Mucosa of stomach (tissue), 1 donor: ENCODE results near the gene EAF1.
"Not testable (repeated sequence)": the region's sequence is repeated elsewhere in the genome, so short reads cannot be mapped to it uniquely, and the experiment has no call there.

ENCODE experiments used
- H3K27me3 ChIP-seq: one replicate; pipeline ENCODE4 v1.7.0; 2013; ENCODE audit warnings: mild to moderate bottlenecking, low read length; ENCODE audit not compliant: control insufficient read depth, insufficient read depth
- H3K36me3 ChIP-seq: one replicate; pipeline ENCODE4 v1.7.0; 2013; ENCODE audit warnings: low read length; ENCODE audit not compliant: control insufficient read depth, insufficient read depth
- H3K4me1 ChIP-seq: one replicate; pipeline ENCODE4 v1.7.0; 2013; ENCODE audit warnings: mild to moderate bottlenecking, low read length; ENCODE audit not compliant: control insufficient read depth, insufficient read depth
- H3K4me3 ChIP-seq: one replicate; pipeline ENCODE4 v1.7.0; 2013; ENCODE audit warnings: low read length
- H3K9ac ChIP-seq: one replicate; pipeline ENCODE4 v1.7.0; 2013; ENCODE audit warnings: mild to moderate bottlenecking, low read length, moderate library complexity
- H3K9me3 ChIP-seq: one replicate; pipeline ENCODE4 v1.7.0; 2013; ENCODE audit warnings: mild to moderate bottlenecking, low read length, moderate library complexity; ENCODE audit not compliant: control insufficient read depth
- donor health status: Pancreatic carcinoma.

Gene EAF1

DNA sequence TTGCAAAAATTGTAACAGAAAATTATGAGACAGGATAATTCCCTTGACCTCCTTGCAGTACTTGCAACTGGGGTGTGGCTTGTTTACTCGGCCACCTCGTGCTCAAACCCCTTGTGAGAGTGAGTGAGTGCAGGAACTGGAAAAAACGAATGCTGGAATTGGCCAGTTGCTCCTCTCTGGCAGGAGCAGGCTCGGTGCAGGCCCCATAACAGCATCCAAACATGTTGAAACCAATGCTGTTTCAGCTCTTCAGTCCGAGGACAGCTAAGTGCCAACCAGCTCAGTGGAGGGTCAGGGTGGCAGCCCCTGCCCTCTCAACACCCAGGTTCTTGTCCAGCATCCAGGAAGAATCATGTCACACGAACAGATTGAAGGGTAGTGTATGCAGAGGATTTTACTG, 36.9 kb upstream of the EAF1 start:
- Histone ChIP-seq H3K4me3 (no peak overlapping the region), H3K27me3 (no peaks in the 10 kb centered on the region), H3K9me3 (no peaks in the 10 kb centered on the region), H3K36me3 (no peaks in the 10 kb centered on the region), H3K9ac (no peak overlapping the region), H3K4me1 (no peaks in the 10 kb centered on the region)

DNA sequence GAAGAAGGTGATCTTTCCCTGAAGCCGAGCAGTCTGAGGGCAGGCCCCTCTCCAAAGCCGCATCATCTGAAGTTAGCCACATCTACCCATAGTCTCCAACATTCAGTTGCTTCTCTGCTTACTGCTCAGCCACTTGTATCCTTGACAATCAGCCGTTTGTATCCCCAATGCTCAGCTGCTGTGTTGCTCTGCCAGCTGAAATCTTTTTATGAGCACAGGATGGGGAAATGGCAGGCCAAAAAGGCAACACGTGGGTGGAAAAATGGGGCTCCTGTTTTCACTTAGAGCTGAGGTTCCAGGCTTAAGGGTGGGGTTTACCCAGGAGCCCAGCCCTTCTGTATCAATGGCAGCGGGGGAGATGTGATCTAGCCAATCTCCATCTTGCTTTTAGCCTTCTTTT, 36.4 kb upstream of the EAF1 start:
- Histone ChIP-seq H3K9ac (no peak overlapping the region), H3K4me3 (no peak overlapping the region), H3K27me3 (no peaks in the 10 kb centered on the region), H3K36me3 (no peaks in the 10 kb centered on the region), H3K4me1 (no peaks in the 10 kb centered on the region), H3K9me3 (no peaks in the 10 kb centered on the region)

DNA sequence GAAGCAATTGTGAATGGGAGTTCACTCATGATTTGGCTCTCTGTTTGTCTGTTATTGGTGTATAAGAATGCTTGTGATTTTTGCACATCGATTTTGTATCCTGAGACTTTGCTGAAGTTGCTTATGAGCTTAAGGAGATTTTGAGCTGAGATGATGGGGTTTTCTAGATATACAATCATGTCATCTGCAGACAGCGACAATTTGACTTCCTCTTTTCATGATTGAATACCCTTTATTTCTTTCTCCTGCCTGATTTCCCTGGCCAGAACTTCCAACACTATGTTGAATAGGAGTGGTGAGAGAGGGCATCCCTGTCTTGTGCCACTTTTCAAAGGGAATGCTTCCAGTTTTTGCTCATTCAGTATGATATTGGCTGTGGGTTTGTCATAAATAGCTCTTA, 34.1 kb upstream of the EAF1 start:
- not testable (repeated sequence) for H3K4me3 ChIP-seq, H3K36me3 ChIP-seq, H3K27me3 ChIP-seq, H3K4me1 ChIP-seq, H3K9me3 ChIP-seq, H3K9ac ChIP-seq

DNA sequence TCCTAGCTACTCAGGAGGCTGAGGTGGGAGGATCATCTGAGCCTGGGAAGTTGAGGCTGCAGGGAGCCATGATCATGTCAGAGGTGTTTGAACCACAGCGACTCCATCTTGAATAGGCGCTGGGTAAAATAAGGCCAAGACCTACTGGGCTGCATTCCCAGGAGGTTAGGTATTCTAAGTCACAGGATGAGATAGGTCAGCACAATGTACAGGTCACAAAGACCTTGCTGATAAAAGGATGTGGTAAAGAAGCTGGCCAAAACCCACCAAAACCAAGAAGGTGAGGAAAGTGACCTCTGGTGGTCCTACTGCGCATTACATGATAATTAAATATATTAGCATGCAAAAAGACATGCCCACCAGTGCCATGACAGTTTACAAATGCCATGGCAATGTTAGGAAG, 28.7 kb upstream of the EAF1 start:
- H3K9me3 ChIP-seq, H3K4me3 ChIP-seq, H3K36me3 ChIP-seq, H3K27me3 ChIP-seq, H3K4me1 ChIP-seq, H3K9ac ChIP-seq: not testable (repeated sequence)

DNA sequence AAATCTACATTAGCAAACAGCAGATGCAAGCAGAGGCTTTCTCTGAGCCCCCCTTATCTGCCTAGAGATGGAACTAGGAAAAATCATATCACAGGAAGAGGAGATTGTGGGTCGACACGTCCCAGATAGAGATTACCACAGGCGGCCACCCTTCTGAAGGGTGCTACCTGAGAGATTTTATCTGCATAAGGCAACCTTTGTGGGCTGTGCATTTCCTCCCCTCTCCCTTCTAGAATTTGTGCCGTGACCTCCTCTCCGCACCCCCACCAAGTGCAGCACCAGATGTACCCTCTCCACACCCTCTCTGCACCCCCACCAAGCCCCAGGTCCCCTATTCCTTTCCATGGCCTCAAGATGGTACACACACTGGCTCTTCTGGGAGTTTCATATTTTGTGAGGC, 27.4 kb upstream of the EAF1 start:
- no peaks in the 10 kb centered on the region for H3K27me3 ChIP-seq
- no peaks in the 10 kb centered on the region for H3K9me3 ChIP-seq
- H3K36me3 ChIP-seq = no peaks in the 10 kb centered on the region
- no peaks in the 10 kb centered on the region for H3K4me1 ChIP-seq
- H3K9ac ChIP-seq = no peak overlapping the region
- no peak overlapping the region for H3K4me3 ChIP-seq

DNA sequence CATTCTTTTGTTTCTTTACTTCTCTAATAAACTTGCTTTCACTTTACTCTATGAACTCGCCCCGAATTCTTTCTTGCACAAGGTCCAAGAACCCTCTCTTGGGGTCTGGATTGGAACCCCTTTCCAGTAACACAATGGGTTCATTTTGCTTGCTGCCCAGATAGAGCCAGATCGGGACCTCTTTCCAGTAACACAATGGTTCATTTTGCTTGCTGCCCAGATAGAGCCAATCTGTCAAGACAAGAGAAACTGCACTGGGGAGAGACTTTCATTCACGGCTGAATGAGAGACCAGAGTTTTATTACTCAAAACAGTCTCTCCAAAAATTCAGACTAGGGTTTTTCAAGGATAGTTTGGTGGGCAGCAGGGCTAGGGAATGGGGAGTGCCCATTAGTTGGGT, 25.5 kb upstream of the EAF1 start:
- H3K27me3 ChIP-seq = no peaks in the 10 kb centered on the region
- no peaks in the 10 kb centered on the region for H3K9me3 ChIP-seq
- H3K36me3 ChIP-seq = no peaks in the 10 kb centered on the region
- H3K4me3 ChIP-seq = no peak overlapping the region
- no peaks in the 10 kb centered on the region for H3K4me1 ChIP-seq
- no peak overlapping the region for H3K9ac ChIP-seq

DNA sequence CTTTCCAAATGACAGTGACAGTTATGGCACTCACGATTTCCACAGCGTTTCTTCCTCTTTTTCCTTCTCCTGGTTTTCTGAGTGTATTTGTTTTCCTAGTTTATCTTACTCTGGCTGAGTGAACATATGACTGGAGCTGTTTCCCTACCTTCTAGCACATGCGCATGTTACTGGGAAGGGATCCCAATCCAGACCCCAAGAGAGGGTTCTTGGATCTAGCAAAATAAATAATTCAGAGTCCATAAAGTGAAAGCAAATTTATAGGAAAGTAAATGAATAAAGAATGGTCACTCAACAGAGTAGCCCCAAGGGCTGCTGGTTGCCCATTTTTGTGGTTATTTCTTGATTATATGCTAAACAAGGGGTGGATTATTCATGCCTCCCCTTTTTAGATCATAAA, 23.9 kb upstream of the EAF1 start:
- no peak overlapping the region for H3K4me3 ChIP-seq
- H3K4me1 ChIP-seq = no peaks in the 10 kb centered on the region
- H3K9me3 ChIP-seq = no peaks in the 10 kb centered on the region
- H3K27me3 ChIP-seq = no peaks in the 10 kb centered on the region
- no peaks in the 10 kb centered on the region for H3K36me3 ChIP-seq
- no peak overlapping the region for H3K9ac ChIP-seq

DNA sequence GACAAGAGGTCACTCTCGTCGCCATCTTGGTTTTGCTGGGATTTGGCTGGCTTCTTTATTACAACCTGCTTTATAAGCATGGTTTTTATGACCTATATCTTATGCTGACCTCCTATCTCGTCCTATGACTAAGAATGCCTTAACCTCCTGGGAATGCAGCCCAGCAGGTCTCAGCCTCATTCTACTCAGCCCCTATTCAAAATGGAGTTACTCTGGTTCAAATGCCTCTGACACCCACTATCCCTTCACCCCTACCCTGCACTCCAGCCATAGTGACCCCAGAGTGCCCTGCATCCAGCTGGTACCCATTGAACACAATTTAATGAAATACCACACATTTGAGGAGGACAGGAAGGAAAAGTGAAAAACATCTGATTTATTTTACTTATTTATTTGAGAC, 23.4 kb upstream of the EAF1 start:
- Histone ChIP-seq H3K4me1 (no peaks in the 10 kb centered on the region), H3K36me3 (no peaks in the 10 kb centered on the region), H3K9me3 (no peaks in the 10 kb centered on the region)

DNA sequence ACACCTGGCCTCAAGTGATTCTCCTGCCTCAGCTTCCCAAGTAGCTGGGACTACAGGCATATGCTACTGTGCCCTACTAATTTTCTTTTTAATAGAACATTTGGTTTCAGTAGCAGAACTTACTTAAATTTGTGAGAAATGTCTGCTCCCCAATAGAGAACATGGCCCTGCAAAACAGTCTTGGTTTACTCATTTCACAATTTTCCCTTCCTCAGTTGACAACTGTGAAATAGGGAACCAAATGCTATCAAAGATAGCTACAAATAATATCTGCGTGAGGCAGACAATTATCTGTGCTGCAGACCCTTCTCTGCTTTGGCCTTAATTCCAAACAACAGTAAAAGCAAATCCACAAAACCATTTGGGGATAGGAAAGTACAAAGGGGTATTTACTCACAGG, 22.6 kb upstream of the EAF1 start:
- Histone ChIP-seq H3K27me3 (no peaks in the 10 kb centered on the region), H3K36me3 (no peaks in the 10 kb centered on the region), H3K4me1 (no peaks in the 10 kb centered on the region), H3K9me3 (no peaks in the 10 kb centered on the region), H3K9ac (no peak overlapping the region), H3K4me3 (no peak overlapping the region)

More for the DNA sequence above, 23.4 kb upstream of the EAF1 start:
- Histone ChIP-seq H3K4me3 (no peak overlapping the region), H3K9ac (no peak overlapping the region), H3K27me3 (no peaks in the 10 kb centered on the region)

DNA sequence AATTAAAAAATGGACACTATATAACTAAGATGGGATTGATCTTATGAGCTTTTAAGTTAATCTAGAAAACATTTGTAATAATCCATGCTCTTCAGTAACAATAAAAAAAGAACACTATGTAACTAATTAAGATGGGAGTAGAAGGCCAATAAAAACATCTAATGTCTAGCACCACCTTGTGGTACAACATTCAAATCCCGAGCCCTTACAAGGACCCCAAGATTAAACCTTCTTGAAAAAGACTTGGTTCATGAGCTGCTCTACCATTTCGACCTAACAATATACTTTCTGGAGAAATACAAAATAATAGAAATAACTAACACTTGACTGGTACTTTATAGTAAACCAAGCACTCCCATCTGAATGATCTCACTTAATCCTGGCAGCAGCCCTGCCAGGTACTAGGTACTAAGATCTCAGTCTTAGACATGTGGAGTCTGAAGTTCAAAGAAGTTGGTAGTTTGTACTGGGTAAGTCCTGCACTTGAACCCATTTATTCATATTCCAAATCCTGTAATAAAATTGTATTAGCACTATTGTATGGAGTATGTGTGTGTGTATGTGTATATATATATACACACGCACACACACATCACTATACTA, 21.8 kb upstream of the EAF1 start:
- Histone ChIP-seq H3K4me3 (no peak overlapping the region), H3K9ac (no peak overlapping the region), H3K27me3 (no peaks in the 10 kb centered on the region), H3K4me1 (no peaks in the 10 kb centered on the region), H3K9me3 (no peaks in the 10 kb centered on the region), H3K36me3 (no peaks in the 10 kb centered on the region)

DNA sequence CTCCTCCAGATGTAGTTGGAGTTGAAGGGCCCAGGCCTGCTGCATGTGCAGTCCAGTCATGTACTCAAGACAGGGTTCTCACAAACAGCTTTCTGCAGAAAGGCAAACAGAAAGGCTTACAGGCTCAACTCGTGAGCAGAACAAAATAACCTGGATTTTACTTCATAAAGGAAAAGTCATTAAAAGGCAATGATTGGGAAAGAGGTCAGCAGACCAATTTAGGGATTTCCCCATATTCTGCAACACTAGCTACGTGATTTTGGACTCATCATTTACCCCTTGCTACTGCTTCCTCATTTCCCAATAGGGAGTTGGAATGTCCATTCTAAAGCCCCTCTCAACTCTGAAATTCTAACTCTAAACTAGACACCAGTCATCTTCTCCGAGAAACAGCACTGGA, 18.2 kb upstream of the EAF1 start:
- Histone ChIP-seq H3K4me1 (no peaks in the 10 kb centered on the region), H3K27me3 (no peaks in the 10 kb centered on the region), H3K9me3 (no peaks in the 10 kb centered on the region), H3K4me3 (no peak overlapping the region), H3K9ac (no peak overlapping the region), H3K36me3 (no peaks in the 10 kb centered on the region)

DNA sequence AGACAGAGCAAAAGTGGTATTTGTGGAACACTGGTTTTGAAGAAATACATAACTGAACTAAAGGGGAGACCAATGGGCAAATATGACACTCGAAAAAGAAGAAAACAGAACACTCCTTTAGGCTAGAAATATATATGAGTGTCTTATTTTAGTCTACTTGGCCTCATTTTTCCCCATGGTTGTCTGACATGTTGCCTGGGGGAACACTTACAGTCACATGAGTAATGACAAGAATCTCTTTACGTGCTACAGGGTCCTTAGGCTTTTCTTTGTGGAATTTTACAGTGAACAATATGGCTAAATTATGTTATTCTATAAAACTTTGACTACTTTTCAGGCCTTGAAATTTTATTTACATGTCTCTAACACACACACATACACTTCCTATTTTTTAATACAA, 17.6 kb upstream of the EAF1 start:
- Histone ChIP-seq H3K9me3 (no peaks in the 10 kb centered on the region), H3K4me3 (no peak overlapping the region), H3K9ac (no peak overlapping the region), H3K4me1 (no peaks in the 10 kb centered on the region), H3K36me3 (no peaks in the 10 kb centered on the region), H3K27me3 (no peaks in the 10 kb centered on the region)

DNA sequence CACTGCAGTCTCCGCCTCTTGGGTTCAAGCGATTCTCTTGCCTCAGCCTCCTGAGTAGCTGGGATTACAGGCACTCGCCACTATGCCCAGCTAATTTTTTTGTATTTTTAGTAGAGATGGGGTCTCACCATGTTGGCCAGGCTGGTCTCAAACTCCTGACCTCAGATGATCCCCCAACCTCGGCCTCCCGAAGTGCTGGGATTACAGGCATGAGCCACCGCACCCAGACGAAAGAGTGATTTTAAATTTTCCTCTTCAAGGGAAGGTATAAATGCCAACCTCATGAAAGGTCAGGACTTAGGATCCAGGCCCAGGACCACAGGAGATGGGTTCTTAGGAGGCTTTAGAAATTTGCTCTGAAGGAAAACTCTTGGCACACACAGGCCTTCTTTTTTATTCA, 16.4 kb upstream of the EAF1 start:
- H3K36me3 ChIP-seq, H3K27me3 ChIP-seq, H3K9me3 ChIP-seq, H3K4me3 ChIP-seq, H3K9ac ChIP-seq, H3K4me1 ChIP-seq: not testable (repeated sequence)
